PC-3 (cell line): ENCODE data around the gene TM4SF5. TPM values are rescaled to one million over a fixed set of nuclear protein-coding genes. Genes with fewer than 3 reads are reported as not detected.
A peak's percentile ranks its signal among the peaks of the same experiment; 100 is the strongest.

ENCODE experiments used
- ATAC-seq: fragments of 200-7000 bp; cut with Tn5 transposase; 2 replicates; pipeline ENCODE4 v1.9.1; 2020; ENCODE audit warnings: mild to moderate bottlenecking, moderate library complexity
- BruUV-seq: library from RNA; stranded (reverse); fragments of 400-500 nt; replicated peaks from 2 replicates; lab custom pipeline; 2021; lab: Mats Ljungman, UMichigan
- CTCF ChIA-PET: fragments of 300-600 bp; sonication (Branson Sonifier 250); formaldehyde crosslinking; loops from one replicate; lab custom pipeline; 2022; ENCODE audit warnings: antibody characterized with exemption; lab: Charles Lee
- POLR2A ChIA-PET: fragments of 300-600 bp; sonication (Branson Sonifier 250); formaldehyde crosslinking; loops from one replicate; lab custom pipeline; 2022; ENCODE audit warnings: antibody characterized with exemption; ENCODE audit not compliant: unreplicated experiment; lab: Charles Lee
- DNase-seq: peaks from one replicate; pipeline ENCODE4 v3.0.0-alpha.2; 2015
- H2AFZ ChIP-seq: fragments of 300-600 bp; sonication (generic); 2 replicates; pipeline ENCODE4 v1.6.0; 2016; ENCODE audit warnings: antibody characterized with exemption, low read length
- H3F3A ChIP-seq: fragments of 300-600 bp; sonication (generic); one replicate; pipeline ENCODE4 v1.6.0; 2017; ENCODE audit warnings: antibody characterized with exemption, low read length, control low read depth, mild to moderate bottlenecking; ENCODE audit not compliant: unreplicated experiment
- H3K27ac ChIP-seq: fragments of 300-600 bp; sonication (generic); 2 replicates; pipeline ENCODE4 v1.5.1; 2016; ENCODE audit warnings: mild to moderate bottlenecking, low read length
- H3K27me3 ChIP-seq: fragments of 300-600 bp; sonication (generic); 2 replicates; pipeline ENCODE4 v1.6.1; 2016; ENCODE audit warnings: low read length, mixed read lengths
- H3K36me3 ChIP-seq: fragments of 300-600 bp; sonication (generic); 2 replicates; pipeline ENCODE4 v1.6.1; 2016; ENCODE audit warnings: low read depth, mixed run types, low read length, mixed read lengths
- H3K4me1 ChIP-seq: fragments of 300-600 bp; sonication (generic); 2 replicates; pipeline ENCODE4 v1.5.1; 2016; ENCODE audit warnings: low read length; ENCODE audit not compliant: insufficient read depth
- H3K4me2 ChIP-seq: fragments of 300-600 bp; sonication (generic); 2 replicates; pipeline ENCODE4 v1.6.0; 2016; ENCODE audit warnings: low read length
- H3K4me3 ChIP-seq: fragments of 300-600 bp; sonication (generic); 2 replicates; pipeline ENCODE4 v1.5.1; 2016; ENCODE audit warnings: mild to moderate bottlenecking, low read length, mixed read lengths
- H3K79me2 ChIP-seq: fragments of 300-600 bp; sonication (generic); 2 replicates; pipeline ENCODE4 v1.6.1; 2017; ENCODE audit warnings: low read length, mixed read lengths
- H3K9ac ChIP-seq: fragments of 300-600 bp; sonication (generic); 2 replicates; pipeline ENCODE4 v1.6.0; 2016; ENCODE audit warnings: mild to moderate bottlenecking, low read length
- H3K9me2 ChIP-seq: fragments of 300-600 bp; sonication (generic); replicated peaks from 2 replicates; pipeline ENCODE4 v1.6.1; 2016; ENCODE audit warnings: mixed run types, low read length, mixed read lengths
- H3K9me3 ChIP-seq: fragments of 300-600 bp; sonication (generic); 2 replicates; pipeline ENCODE4 v1.6.1; 2016; ENCODE audit warnings: low read length, mixed read lengths
- H4K20me1 ChIP-seq: fragments of 300-600 bp; sonication (generic); 2 replicates; pipeline ENCODE4 v1.6.1; 2016; ENCODE audit warnings: low read length, mixed read lengths
- EZH2 ChIP-seq: fragments of 300-600 bp; sonication (generic); IDR thresholded peaks from one replicate; pipeline ENCODE4 v1.6.1; 2017; ENCODE audit warnings: antibody characterized with exemption, mild to moderate bottlenecking, low read length; ENCODE audit not compliant: unreplicated experiment
- EZH2phosphoT487 ChIP-seq: fragments of 300-600 bp; sonication (generic); IDR thresholded peaks from 2 replicates; pipeline ENCODE4 v1.6.1; 2018; ENCODE audit warnings: mild to moderate bottlenecking, antibody characterized with exemption, low read length, borderline replicate concordance
- intact Hi-C: fragments of 100-400 bp; cut with micrococcal nuclease; formaldehyde crosslinking; loops from 2 replicates; pipeline ENCODE4 v1.9.0; 2023
- total RNA-seq: library from RNA; depleted of rRNA; stranded (reverse); fragments of >200 nt; gene quantifications from 2 replicates; pipeline ENCODE4 v1.2.3, GENCODE V29; 2014
- TF ChIP-seq, protein P1 (sequence below): fragments of 300-600 bp; sonication (generic); conservative IDR thresholded peaks from 2 replicates; pipeline ENCODE4 v1.5.1; 2017; ENCODE audit warnings: antibody characterized with exemption, low read depth, mild to moderate bottlenecking, low read length

The TM4SF5 gene
- total RNA-seq, 1 experiment from 2014 or later: not detected

DNA sequence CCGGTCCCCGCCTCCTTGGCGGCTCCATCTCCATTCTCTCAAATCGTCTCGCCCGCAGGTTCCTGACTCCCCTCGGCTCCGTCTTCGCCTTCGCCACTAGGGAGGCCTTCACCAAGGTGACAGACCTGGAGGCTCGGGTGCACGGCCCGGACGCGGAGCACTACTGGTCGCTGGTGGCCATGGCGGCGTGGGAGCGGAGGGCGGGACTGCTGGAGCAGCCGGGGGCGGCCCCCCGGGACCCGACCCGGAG, 17.9 kb downstream of the TM4SF5 start:
- H3F3A ChIP-seq: no peaks in the 10 kb centered on the region

DNA sequence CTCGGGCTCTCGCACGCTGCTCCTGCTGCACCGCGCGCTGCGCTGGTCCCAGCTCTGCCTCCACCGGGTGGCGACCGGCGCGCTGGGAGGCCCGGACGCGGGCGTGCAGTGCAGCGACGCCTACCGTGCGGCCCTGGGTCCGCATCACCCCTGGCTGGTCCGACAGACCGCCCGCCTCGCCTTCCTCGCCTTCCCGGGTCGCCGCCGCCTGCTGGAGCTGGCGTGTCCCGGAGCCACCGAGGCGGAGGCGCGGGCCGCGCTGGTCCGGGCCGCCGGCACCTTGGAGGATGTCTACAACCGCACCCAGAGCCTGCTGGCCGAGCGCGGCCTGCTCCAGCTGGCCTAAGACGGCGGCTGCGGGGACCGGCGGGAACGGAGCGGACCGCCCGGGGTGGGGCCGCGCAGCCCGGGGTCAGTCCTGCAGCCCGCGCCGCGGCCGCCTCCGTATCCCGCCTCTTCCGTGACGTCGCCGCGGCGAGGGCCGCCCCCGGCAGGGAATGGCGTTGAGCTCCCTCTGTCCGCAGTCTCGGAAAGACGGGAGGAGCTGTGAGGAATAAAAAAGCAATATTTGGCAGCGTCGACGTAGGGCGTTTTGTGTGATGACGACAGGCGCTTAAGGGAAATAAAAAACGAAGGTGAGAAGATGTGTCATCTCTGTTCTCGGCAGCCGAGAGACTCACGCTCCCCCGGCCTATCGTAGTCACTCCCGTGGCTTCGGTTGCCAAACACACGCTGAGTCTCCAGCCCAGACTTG, 18.4 kb downstream of the TM4SF5 start:
- Histone ChIP-seq H3K9ac (peak overlapping the region; percentile 74), H3F3A (no peaks in the 10 kb centered on the region), H3K4me3 (peak overlapping the region; percentile 89), H3K9me2 (no peaks in the 10 kb centered on the region), H4K20me1 (no peaks in the 10 kb centered on the region), H2AFZ (peak overlapping the region; percentile 91), H3K36me3 (no peaks in the 10 kb centered on the region), H3K79me2 (peaks cover 8% of the 10 kb centered on the region), H3K9me3 (no peaks in the 10 kb centered on the region), H3K27me3 (no peaks in the 10 kb centered on the region), H3K27ac (peak overlapping the region; percentile 77), H3K4me1 (peaks cover 16% of the 10 kb centered on the region), H3K4me2 (peak overlapping the region; percentile 95)
- DNase-seq (peak; percentile 78), ATAC-seq (peak; percentile 81)
- POLR2A ChIA-PET: interaction anchor here (0.7 to 1.3 kb wide), 5 partner anchors 9 to 177 kb away, joined by 3 to 15 read pairs (median 4); partner anchors contain the start of gene SPAG7
- intact Hi-C loops: no loop called here
- TF ChIP-seq, protein P1, sequence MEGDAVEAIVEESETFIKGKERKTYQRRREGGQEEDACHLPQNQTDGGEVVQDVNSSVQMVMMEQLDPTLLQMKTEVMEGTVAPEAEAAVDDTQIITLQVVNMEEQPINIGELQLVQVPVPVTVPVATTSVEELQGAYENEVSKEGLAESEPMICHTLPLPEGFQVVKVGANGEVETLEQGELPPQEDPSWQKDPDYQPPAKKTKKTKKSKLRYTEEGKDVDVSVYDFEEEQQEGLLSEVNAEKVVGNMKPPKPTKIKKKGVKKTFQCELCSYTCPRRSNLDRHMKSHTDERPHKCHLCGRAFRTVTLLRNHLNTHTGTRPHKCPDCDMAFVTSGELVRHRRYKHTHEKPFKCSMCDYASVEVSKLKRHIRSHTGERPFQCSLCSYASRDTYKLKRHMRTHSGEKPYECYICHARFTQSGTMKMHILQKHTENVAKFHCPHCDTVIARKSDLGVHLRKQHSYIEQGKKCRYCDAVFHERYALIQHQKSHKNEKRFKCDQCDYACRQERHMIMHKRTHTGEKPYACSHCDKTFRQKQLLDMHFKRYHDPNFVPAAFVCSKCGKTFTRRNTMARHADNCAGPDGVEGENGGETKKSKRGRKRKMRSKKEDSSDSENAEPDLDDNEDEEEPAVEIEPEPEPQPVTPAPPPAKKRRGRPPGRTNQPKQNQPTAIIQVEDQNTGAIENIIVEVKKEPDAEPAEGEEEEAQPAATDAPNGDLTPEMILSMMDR: peak; percentile 59
- no peak for TF ChIP-seq EZH2phosphoT487
- no peak for TF ChIP-seq EZH2
- CTCF ChIA-PET: interaction anchor here (0.6 to 1.0 kb wide), 8 partner anchors 17 to 150 kb away, joined by 3 to 8 read pairs (median 4); partner anchors contain the start of genes ARRB2, MED11, PLD2 and RNF167
- BruUV-seq: no TSS peak

More for the DNA sequence above, 17.9 kb downstream of the TM4SF5 start:
- H3K9ac ChIP-seq: peak overlapping the region; percentile 74
- peaks cover 8% of the 10 kb centered on the region for H3K79me2 ChIP-seq
- no peaks in the 10 kb centered on the region for H4K20me1 ChIP-seq
- BruUV-seq: no TSS peak
- TF ChIP-seq, protein P1: no peak
- TF ChIP-seq EZH2 (no peak), EZH2phosphoT487 (no peak)
- no peaks in the 10 kb centered on the region for H3K9me2 ChIP-seq
- peaks cover 16% of the 10 kb centered on the region for H3K4me1 ChIP-seq
- ChIA-PET POLR2A (no interaction called here), CTCF (interaction anchor here (0.6 kb wide), 1 partner anchor 58 kb away, joined by 3 read pairs; the partner anchor contains the start of gene MED11)
- H3K27ac ChIP-seq: peak overlapping the region; percentile 77
- H3K4me2 ChIP-seq: peak overlapping the region; percentile 95
- no peaks in the 10 kb centered on the region for H3K27me3 ChIP-seq
- intact Hi-C loops: no loop called here
- peak overlapping the region; percentile 89 for H3K4me3 ChIP-seq
- no peaks in the 10 kb centered on the region for H3K36me3 ChIP-seq
- H3K9me3 ChIP-seq: no peaks in the 10 kb centered on the region
- no peak; the same call in 1 of the 2 replicates for ATAC-seq
- peak overlapping the region; percentile 91 for H2AFZ ChIP-seq
- DNase-seq: no peak
